Brain microvascular endothelial cell (primary cell): ENCODE measurements around the gene BMP6.

Experiments
- DNase-seq: peaks from one replicate; pipeline ENCODE4 v3.0.0-alpha.2; 2020
- H3K27ac ChIP-seq: fragments of 250-450 bp; sonication (Bioruptor Pico); 2 replicates; pipeline ENCODE4 v1.5.1; 2020; ENCODE audit warnings: mild to moderate bottlenecking, moderate library complexity
- H3K27me3 ChIP-seq: fragments of 250-450 bp; sonication (Bioruptor Pico); replicated peaks from 2 replicates; pipeline ENCODE4 v1.5.1; 2020; ENCODE audit warnings: mild to moderate bottlenecking
- H3K36me3 ChIP-seq: fragments of 250-450 bp; sonication (Bioruptor Pico); replicated peaks from 2 replicates; pipeline ENCODE4 v1.5.1; 2020; ENCODE audit warnings: mild to moderate bottlenecking
- H3K4me3 ChIP-seq: 2 replicates; pipeline ENCODE4 v1.5.1; 2011; ENCODE audit warnings: low read depth, mild to moderate bottlenecking, control low read depth, low read length, moderate library complexity
- CTCF ChIP-seq: IDR thresholded peaks from 2 replicates; pipeline ENCODE4 v1.5.1; 2011; ENCODE audit warnings: low read depth, mild to moderate bottlenecking, moderate library complexity, low read length, control low read depth, inconsistent platforms; ENCODE audit errors: missing control alignments
- in situ Hi-C: cut with HindIII; loops from 2 replicates; pipeline ENCODE4 v1.10.0; 2017; ENCODE audit warnings: low sequenced_read_pairs, low pct_ligation_motif_present

Gene BMP6

GRCh38 chr6:7901780-7902179, 175.9 kb downstream of the BMP6 start:
- peaks cover 65% of the 10 kb centered on the region for H3K36me3 ChIP-seq
- in situ Hi-C loops: no loop called here
- no peak overlapping the region for H3K27ac ChIP-seq
- no peak for TF ChIP-seq CTCF
- DNase-seq: no peak
- no peaks in the 10 kb centered on the region for H3K27me3 ChIP-seq
- H3K4me3 ChIP-seq: no peak overlapping the region

GRCh38 chr6:7902221-7902620, 176.3 kb downstream of the BMP6 start:
- Histone ChIP-seq H3K4me3 (no peak overlapping the region), H3K36me3 (peaks cover 64% of the 10 kb centered on the region), H3K27ac (no peak overlapping the region), H3K27me3 (no peaks in the 10 kb centered on the region)
- no peak for TF ChIP-seq CTCF
- no peak for DNase-seq
- in situ Hi-C loops: no loop called here

- in situ Hi-C loops: no loop called here
- H3K4me3 ChIP-seq: no peak overlapping the region
- DNase-seq: no peak
- no peak overlapping the region for H3K27ac ChIP-seq
- peaks cover 58% of the 10 kb centered on the region for H3K36me3 ChIP-seq
- no peaks in the 10 kb centered on the region for H3K27me3 ChIP-seq
- TF ChIP-seq CTCF: no peak
Observed at GRCh38 chr6:7902867-7903266, 177.0 kb downstream of the BMP6 start.

- H3K36me3 ChIP-seq: peaks cover 50% of the 10 kb centered on the region
- in situ Hi-C loops: no loop called here
- no peak overlapping the region for H3K4me3 ChIP-seq
- no peak overlapping the region for H3K27ac ChIP-seq
- no peak for DNase-seq
- no peaks in the 10 kb centered on the region for H3K27me3 ChIP-seq
- TF ChIP-seq CTCF: no peak
Observed at GRCh38 chr6:7903673-7904072, 177.8 kb downstream of the BMP6 start.

GRCh38 chr6:7904654-7905319, 178.9 kb downstream of the BMP6 start:
- DNase-seq: no peak
- no peak overlapping the region for H3K4me3 ChIP-seq
- in situ Hi-C loops: no loop called here
- H3K27me3 ChIP-seq: no peaks in the 10 kb centered on the region
- TF ChIP-seq CTCF: no peak
- no peak overlapping the region for H3K27ac ChIP-seq
- H3K36me3 ChIP-seq: peaks cover 41% of the 10 kb centered on the region

- in situ Hi-C loops: no loop called here
- Histone ChIP-seq H3K36me3 (peaks cover 34% of the 10 kb centered on the region), H3K27ac (no peak overlapping the region), H3K4me3 (no peak overlapping the region), H3K27me3 (no peaks in the 10 kb centered on the region)
- TF ChIP-seq CTCF: no peak
- no peak for DNase-seq
Observed at GRCh38 chr6:7905416-7905815, 179.5 kb downstream of the BMP6 start.
